Fibroblast of skin of left quadriceps (primary cell): ENCODE results near the gene SYNGR3.
"Not testable (repeated sequence)": the region's sequence is repeated elsewhere in the genome, so short reads cannot be mapped to it uniquely, and the experiment has no call there.

Source experiments
- DNase-seq, 2 experiments: peaks; one replicate each; pipeline ENCODE4 v3.0.0-alpha.2; 2013; ENCODE audit warnings: low read depth in 2 of 2

Gene SYNGR3, protein sequence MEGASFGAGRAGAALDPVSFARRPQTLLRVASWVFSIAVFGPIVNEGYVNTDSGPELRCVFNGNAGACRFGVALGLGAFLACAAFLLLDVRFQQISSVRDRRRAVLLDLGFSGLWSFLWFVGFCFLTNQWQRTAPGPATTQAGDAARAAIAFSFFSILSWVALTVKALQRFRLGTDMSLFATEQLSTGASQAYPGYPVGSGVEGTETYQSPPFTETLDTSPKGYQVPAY

DNA sequence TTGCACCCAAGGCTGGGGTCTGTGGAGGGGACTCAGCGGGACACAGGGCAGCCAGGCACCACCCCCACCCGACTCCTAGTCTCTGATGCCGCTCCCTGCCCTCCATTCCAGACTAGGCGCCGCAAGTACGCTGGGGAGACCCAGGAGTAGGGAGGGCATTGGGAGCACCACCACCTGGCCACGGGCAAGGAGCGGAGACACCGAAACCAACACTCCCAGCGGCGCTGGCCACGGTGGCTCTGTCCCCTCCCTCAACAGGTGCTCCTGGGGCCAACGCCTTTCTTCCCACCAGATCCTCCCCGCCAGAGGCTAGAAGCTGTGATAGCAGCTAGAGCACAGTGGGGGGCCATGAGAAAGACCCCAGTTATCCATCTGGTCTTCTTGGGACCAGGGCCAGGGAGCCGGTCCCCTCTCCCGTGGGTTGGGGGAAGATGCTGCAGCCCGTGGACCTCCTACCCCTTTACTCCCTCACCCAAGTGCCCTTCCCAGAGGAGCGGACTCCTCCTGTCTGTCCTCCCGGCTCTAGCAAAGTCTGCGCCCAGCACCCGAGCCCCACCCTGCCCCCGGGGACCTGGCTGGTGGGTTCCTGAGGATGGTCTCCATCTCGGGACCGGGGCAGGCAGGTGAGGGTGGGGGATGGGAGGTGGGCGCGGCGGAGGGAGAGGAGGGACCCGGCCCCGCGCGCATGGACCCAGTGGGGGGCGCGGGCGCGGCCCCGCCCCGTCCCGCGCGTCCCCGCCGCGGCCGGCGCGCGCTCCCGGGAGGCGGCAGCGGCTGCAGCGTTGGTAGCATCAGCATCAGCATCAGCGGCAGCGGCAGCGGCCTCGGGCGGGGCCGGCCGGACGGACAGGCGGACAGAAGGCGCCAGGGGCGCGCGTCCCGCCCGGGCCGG, at the start of gene SYNGR3:
Gene SYNGR3 (plus strand): TSS at position 762 of the 892 bp plus-strand sequence. CDS start 133 bp downstream, outside the sequence.
- no peak for DNase-seq

- no peak for DNase-seq
Measured at GRCh38 chr16:1940273-1941161, 49.3 kb upstream of the SYNGR3 start.

- no peak for DNase-seq
Measured at GRCh38 chr16:1941162-1942046, 48.4 kb upstream of the SYNGR3 start.

- DNase-seq, result no peak
Measured at GRCh38 chr16:1942047-1942809, 47.5 kb upstream of the SYNGR3 start.

DNA sequence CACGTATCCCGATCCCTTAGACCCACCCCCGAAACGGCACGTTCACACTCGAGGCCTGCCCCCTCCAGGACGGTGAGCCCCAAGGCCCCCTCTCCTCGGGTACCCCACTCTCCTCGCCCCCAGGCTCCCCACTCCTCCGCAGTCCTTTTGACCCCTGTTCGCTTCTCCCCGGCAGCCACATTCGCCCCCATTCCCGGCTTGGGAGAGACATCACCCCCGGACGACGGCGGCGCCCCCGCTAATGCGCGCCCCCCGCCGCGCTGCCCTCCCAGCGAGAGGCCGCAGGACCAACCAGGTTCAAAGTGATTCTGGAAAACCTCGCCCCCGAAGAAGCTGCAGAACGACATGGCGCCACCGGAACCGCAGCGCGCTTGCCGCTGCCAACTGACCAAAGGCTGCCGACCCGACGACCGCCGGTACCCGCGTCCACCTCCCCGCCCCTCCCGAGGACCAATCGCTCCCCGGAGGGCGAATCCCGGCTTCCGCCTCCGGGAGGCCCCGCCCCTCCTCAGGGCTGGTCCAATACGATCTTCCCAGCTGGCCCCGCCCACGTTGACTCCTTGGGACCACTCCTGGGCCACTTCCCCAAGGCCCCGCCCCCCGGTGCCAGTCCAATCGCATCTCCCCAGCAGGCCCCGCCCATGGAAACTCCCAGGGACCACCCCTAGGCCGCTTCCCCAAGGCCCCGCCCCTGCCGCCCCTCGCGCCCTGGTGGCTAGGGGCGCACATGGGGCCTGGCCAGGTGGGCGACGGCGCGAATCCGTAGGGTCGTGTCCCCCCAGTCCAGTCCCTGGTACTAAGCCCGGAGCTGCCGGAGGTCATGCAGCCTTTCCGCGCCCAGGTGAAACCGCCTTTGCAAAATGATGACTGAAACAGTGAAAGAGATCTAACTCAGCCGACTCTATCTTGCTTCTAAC, 46.7 kb upstream of the SYNGR3 start, which contains the start of gene MSRB1:
Gene MSRB1 (minus strand): TSS at position 390 of the 917 bp plus-strand sequence. CDS start 43 bp downstream, at position 347.
- DNase-seq, result peak; percentile 95 to 96

DNA sequence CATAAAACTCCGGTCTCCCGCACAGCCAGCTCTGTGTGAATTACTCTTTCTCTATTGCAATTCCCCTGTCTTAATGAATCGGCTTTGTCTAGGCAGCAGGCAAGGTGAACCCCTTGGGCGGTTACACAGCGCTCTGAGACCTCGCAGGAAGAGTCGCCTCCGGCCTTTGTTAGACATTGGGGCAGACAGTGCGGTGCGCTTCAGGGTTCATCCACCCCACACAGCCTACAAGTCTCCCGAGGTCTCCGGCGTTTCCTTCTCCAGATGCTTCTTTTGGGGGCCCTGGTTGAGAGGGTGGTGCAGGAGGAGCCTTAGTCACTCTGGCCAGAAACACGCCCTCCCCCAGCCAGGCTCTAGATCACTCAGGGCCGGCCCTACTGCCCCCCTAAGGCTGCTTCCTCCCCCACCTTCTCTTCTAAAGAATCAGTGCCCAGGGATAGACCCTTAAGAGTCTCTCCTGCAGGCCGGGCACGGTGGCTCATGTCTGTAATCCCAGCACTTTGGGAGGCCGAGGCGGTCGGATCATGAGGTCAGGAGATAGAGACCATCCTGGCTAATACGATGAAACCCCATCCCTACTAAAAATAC, 45.1 kb upstream of the SYNGR3 start:
- no peak for DNase-seq

GRCh38 chr16:1945559-1946391, 44.0 kb upstream of the SYNGR3 start:
- DNase-seq, result no peak

GRCh38 chr16:1946495-1947368, 43.0 kb upstream of the SYNGR3 start:
- no peak for DNase-seq

DNA sequence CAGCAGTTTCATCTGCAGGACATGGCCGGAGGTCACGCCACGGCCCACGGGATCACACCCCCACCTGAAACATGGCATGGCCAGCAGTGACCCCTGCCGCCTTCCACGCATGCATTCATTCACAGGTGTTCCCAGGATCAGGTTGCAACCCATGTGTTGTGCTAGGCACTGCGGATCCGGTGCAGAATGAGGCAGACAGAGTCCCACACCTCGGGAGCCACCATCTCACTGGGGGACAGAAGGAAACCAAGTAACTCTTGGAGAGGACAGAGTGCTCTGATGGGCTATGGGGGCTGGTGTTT, 42.5 kb upstream of the SYNGR3 start:
- no peak for DNase-seq

DNA sequence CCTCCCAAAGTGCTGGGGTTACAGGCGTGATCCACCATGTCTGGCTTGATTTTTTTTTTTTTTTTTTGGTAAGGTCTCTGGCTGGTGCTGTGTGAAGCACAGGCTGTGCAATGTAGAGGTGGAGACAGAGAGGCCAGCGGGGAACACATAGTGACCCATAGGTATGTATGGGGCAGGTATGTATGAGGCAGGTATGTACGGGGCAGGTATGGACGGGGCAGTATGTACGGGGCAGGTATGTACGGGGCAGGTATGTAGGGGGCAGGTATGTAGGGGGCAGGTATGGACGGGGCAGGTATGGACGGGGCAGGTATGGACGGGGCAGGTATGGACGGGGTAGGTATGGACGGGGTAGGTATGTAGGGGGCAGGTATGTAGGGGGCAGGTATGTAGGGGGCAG, 40.3 kb upstream of the SYNGR3 start:
- DNase-seq, result no peak

DNA sequence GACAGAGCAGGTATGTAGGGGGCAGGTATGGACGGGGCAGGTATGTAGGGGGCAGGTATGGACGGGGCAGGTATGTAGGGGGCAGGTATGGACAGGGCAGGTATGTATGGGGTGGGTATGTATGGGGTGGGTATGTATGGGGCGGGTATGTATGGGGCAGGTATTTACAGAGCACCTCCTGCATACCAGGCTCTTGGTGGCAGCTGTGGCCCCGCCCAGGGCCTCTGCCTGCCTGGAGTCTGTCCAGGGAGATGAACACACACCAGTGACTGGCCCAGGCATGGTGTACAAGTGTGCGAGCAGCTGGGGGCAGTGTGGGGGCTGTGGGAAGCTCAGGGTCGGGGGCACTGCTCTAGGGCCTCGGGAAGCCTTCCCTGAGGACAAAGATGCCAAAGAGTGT, 39.7 kb upstream of the SYNGR3 start:
- no peak for DNase-seq

DNA sequence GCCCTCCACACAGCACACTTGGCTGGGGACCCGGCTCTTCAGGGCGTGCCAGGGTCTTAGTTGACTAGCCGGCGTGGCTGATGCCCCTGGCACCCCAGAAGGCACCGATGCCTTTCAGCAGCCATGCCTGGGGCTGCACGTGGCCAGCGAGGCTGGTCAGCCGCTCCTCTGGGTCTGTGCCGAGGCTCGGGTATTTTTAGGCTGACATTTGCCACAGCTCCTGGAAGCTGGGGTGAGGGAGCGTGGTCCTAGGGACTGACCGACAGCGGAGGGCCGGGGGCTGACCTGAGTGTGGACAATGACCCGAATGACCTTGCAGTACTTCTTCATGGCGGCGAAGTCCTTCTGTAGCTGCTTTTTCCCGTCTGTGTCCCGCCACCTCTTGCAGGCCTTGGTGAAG, 39.2 kb upstream of the SYNGR3 start:
- DNase-seq, result no peak

DNA sequence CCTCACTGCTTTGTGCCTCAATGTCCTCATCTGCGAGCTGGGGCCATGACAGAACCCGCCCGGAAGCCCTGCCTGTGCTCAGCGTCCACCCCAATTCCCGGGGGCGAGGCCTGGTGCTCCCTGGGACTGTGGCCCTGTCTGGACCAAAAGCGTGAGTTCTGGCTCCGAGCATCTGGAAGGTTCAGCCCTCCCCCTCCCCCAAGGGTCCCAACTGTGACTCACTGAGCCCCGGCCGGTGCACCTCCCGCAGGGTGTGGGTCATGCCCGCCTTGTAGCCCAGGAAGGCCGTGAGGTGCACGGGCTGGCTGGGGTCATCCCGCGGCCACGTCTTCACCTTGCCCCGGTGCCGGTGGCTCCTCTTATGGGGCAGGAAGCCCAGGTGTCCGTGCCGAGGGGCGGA, 36.0 kb upstream of the SYNGR3 start:
- no peak for DNase-seq

- DNase-seq, result not testable (repeated sequence)
Measured at GRCh38 chr16:1957434-1958142, 32.2 kb upstream of the SYNGR3 start.

- DNase-seq, result not testable (repeated sequence)
Measured at GRCh38 chr16:1958143-1958491, 31.7 kb upstream of the SYNGR3 start.

- DNase-seq, result no peak
Measured at GRCh38 chr16:1958715-1959268, 31.0 kb upstream of the SYNGR3 start.
